K562 (cell line): Measurements from ENCODE around the gene CCSER1. TPM values are rescaled to one million over a fixed set of nuclear protein-coding genes. Genes with fewer than 3 reads are reported as not detected.

Source experiments
- ATAC-seq: fragments of 200-7000 bp; cut with Tn5 transposase; 3 replicates; pipeline ENCODE4 v1.9.1; 2020; ENCODE audit warnings: moderate library complexity
- BruUV-seq: library from RNA; stranded (reverse); fragments of 400-500 nt; replicated peaks from 2 replicates; lab custom pipeline; 2021; lab: Mats Ljungman, UMichigan
- CTCF ChIA-PET: fragments of 300-600 bp; formaldehyde crosslinking; extraction: SDS; loops from one replicate; lab custom pipeline; 2021; ENCODE audit warnings: low intra/inter-chr PET ratio; lab: Yijun Ruan, JAX
- POLR2A ChIA-PET: fragments of 300-600, 350-650 bp; sonication (Branson Sonifier 250); formaldehyde crosslinking; extraction: SDS; loops from one replicate; lab custom pipeline; 2021; ENCODE audit warnings: antibody characterized with exemption, inconsistent platforms; lab: Yijun Ruan, JAX
- DNase-seq, 4 experiments: peaks; one replicate each; pipeline versions ENCODE4 v3.0.0 to v3.0.0-alpha.2; 2011 to 2018; ENCODE audit warnings: low spot score in 3 of 4, mixed read lengths in 3 of 4; ENCODE audit errors: extremely low read depth in 1 of 4
- FAIRE-seq: peaks from 2 replicates; lab custom pipeline; 2011; peaks lifted over from hg19 to GRCh38; lab: Jason Lieb, UNC
- H2AFZ ChIP-seq: 2 replicates; pipeline ENCODE4 v1.6.0; 2011; ENCODE audit warnings: low read depth, low read length, control low read depth, inconsistent platforms
- H3K27ac ChIP-seq: fragments of 200-600 bp; 3 replicates; pipeline ENCODE4 v1.8.0; 2011; ENCODE audit warnings: low read depth, mild to moderate bottlenecking, control low read depth, inconsistent platforms, low read length, moderate library complexity, mixed read lengths; ENCODE audit errors: extremely low read depth
- H3K27me3 ChIP-seq, 2 experiments: fragments of 300-600 bp in 1 of 2; 2 replicates in 1 of 2; 3 replicates in 1 of 2; pipeline versions ENCODE4 v1.6.0 to v1.8.0; 2011; ENCODE audit warnings: inconsistent platforms in 2 of 2, low read length in 2 of 2, mild to moderate bottlenecking in 1 of 2, mixed read lengths in 1 of 2, moderate library complexity in 1 of 2; ENCODE audit not compliant: control insufficient read depth in 2 of 2, insufficient read depth in 2 of 2
- H3K36me3 ChIP-seq: fragments of 300-600 bp; 3 replicates; pipeline ENCODE4 v1.8.0; 2011; ENCODE audit warnings: mild to moderate bottlenecking, low read length, inconsistent platforms; ENCODE audit not compliant: control insufficient read depth, insufficient read depth
- H3K4me1 ChIP-seq, 2 experiments: fragments of 200-600 bp in 1 of 2; replicated peaks in 1 of 2; 2 replicates in 1 of 2; 3 replicates in 1 of 2; pipeline versions ENCODE4 v1.5.1 to v1.8.0; 2011; ENCODE audit warnings: inconsistent platforms in 2 of 2, low read length in 2 of 2, mild to moderate bottlenecking in 1 of 2, mixed read lengths in 1 of 2, moderate library complexity in 1 of 2; ENCODE audit not compliant: control insufficient read depth in 2 of 2, insufficient read depth in 2 of 2
- H3K4me2 ChIP-seq: 2 replicates; pipeline ENCODE4 v1.6.1; 2011; ENCODE audit warnings: low read length, control low read depth, inconsistent platforms, mixed read lengths; ENCODE audit not compliant: insufficient read depth
- H3K4me3 ChIP-seq: fragments of 200-600 bp; sonication (generic), shearing (Covaris generic); 2 replicates; pipeline ENCODE4 v1.5.1; 2016; ENCODE audit warnings: control low read depth, inconsistent platforms
- H3K79me2 ChIP-seq: fragments of 200-600 bp; 3 replicates; pipeline ENCODE4 v1.8.0; 2011; ENCODE audit warnings: low read length, inconsistent platforms; ENCODE audit not compliant: control insufficient read depth, insufficient read depth
- H3K9ac ChIP-seq, 2 experiments: 2 replicates each; pipeline versions ENCODE4 v1.6.0 to v1.6.1; 2011; ENCODE audit warnings: low read depth in 2 of 2, low read length in 2 of 2, control low read depth in 1 of 2, inconsistent platforms in 1 of 2, mild to moderate bottlenecking in 1 of 2, mixed read lengths in 1 of 2; ENCODE audit not compliant: insufficient read depth in 1 of 2
- H3K9me1 ChIP-seq: one replicate; pipeline ENCODE4 v1.6.0; 2011; ENCODE audit warnings: inconsistent platforms, mild to moderate bottlenecking, low read length, moderate library complexity; ENCODE audit not compliant: control insufficient read depth, insufficient read depth
- H3K9me3 ChIP-seq: replicated peaks from 2 replicates; pipeline ENCODE4 v1.5.1; 2011; ENCODE audit warnings: low read depth, low read length, inconsistent platforms; ENCODE audit not compliant: control insufficient read depth, insufficient read depth
- H4K20me1 ChIP-seq: replicated peaks from 2 replicates; pipeline ENCODE4 v1.6.1; 2011; ENCODE audit warnings: low read length, inconsistent platforms, mixed read lengths; ENCODE audit not compliant: control insufficient read depth, insufficient read depth
- ELF1 ChIP-seq: fragments of 200-800 bp; sonication (Bioruptor generic); IDR thresholded peaks from 2 replicates; pipeline ENCODE4 v1.6.1; 2016; ENCODE audit warnings: missing genetic modification characterization, missing compliant biosample characterization
- ELF2 ChIP-seq: fragments of 250-450 bp; sonication (Bioruptor Pico); IDR thresholded peaks from 2 replicates; pipeline ENCODE4 v1.5.0; 2021; ENCODE audit warnings: mild to moderate bottlenecking
- FOSL1 ChIP-seq: fragments of 200-800 bp; sonication (Bioruptor generic); conservative IDR thresholded peaks from 2 replicates; pipeline ENCODE4 v1.6.1; 2016; ENCODE audit warnings: missing genetic modification characterization, missing compliant biosample characterization
- MECOM ChIP-seq: fragments of 250-450 bp; sonication (Bioruptor Pico); IDR thresholded peaks from 2 replicates; pipeline ENCODE4 v1.8.0; 2022; ENCODE audit warnings: inconsistent platforms
- MTF1 ChIP-seq: fragments of 250-450 bp; sonication (Bioruptor Pico); IDR thresholded peaks from 2 replicates; pipeline ENCODE4 v1.9.0; 2021; ENCODE audit warnings: moderate library complexity, mild to moderate bottlenecking, inconsistent platforms, borderline replicate concordance
- SMAD4 ChIP-seq: fragments of 250-450 bp; sonication (Bioruptor Pico); conservative IDR thresholded peaks from 2 replicates; pipeline ENCODE4 v1.8.0; 2021; ENCODE audit warnings: inconsistent platforms, mild to moderate bottlenecking, moderate library complexity
- TEAD4 ChIP-seq, 2 experiments: sonication (generic) in 1 of 2; formaldehyde crosslinking in 1 of 2; IDR thresholded peaks; 2 replicates each; pipeline versions ENCODE4 v1.6.1 to v1.8.0; 2012 to 2022; ENCODE audit warnings: borderline replicate concordance in 1 of 2, inconsistent platforms in 1 of 2, low read length in 1 of 2, mild to moderate bottlenecking in 1 of 2, missing genetic modification reagents in 1 of 2
- TRIM24 ChIP-seq, 2 experiments: fragments of 450-650 bp; IDR thresholded peaks; 2 replicates each; pipeline ENCODE4 v1.6.1; 2016
- WGBS: fragments of 100-300 bp; shearing (Covaris generic); methylation state at CpG from one replicate; pipeline ENCODE4 v1.1.6; 2016; ENCODE audit warnings: low coverage, mixed read lengths; ENCODE audit not compliant: insufficient coverage; ENCODE audit errors: missing lambda C conversion rate; 5-methylcytosine and 5-hydroxymethylcytosine counted together
- in situ Hi-C: fragments of 300-500 bp; cut with MboI; formaldehyde crosslinking; loops from 4 replicates; pipeline ENCODE4 v1.15.0; 2018; ENCODE audit warnings: inconsistent platforms, mixed read lengths
- intact Hi-C: fragments of 100-400 bp; cut with micrococcal nuclease; formaldehyde crosslinking; loops from 2 replicates; pipeline ENCODE4 v1.14.2; 2022
- polyA plus RNA-seq, 8 experiments: library from polyadenylated mRNA; depleted of rRNA in 4 of 8; stranded (reverse) in 5 of 8; unstranded in 3 of 8; fragments of >200 nt; fragmentation: Nextera tagmentation in 2 of 8; fragmentation: Illumina TruSeq in 1 of 8; extraction: Ambion mirVana in 2 of 8; extraction: Trizol in 1 of 8; gene quantifications; 2 replicates each; pipeline versions ENCODE4 v1.2.1 to v1.2.3, GENCODE V29; 2011 to 2014; ENCODE audit warnings: inconsistent platforms in 1 of 8, missing spikeins in 1 of 8
- total RNA-seq, 7 experiments: library from RNA; depleted of rRNA in 6 of 7; stranded (reverse); fragments of >200 nt in 6 of 7; fragmentation: Illumina TruSeq in 2 of 7; extraction: Trizol in 2 of 7; gene quantifications; 2 replicates each; pipeline versions ENCODE4 v1.2.1 to v1.2.3, GENCODE V29; 2011 to 2021; ENCODE audit warnings: low replicate concordance in 1 of 7

CCSER1 gene
- total and polyA plus RNA-seq, 9 of the 15 experiments (the other 6 are each of a cell fraction or from before 2014, with no cell fraction given): not detected

DNA sequence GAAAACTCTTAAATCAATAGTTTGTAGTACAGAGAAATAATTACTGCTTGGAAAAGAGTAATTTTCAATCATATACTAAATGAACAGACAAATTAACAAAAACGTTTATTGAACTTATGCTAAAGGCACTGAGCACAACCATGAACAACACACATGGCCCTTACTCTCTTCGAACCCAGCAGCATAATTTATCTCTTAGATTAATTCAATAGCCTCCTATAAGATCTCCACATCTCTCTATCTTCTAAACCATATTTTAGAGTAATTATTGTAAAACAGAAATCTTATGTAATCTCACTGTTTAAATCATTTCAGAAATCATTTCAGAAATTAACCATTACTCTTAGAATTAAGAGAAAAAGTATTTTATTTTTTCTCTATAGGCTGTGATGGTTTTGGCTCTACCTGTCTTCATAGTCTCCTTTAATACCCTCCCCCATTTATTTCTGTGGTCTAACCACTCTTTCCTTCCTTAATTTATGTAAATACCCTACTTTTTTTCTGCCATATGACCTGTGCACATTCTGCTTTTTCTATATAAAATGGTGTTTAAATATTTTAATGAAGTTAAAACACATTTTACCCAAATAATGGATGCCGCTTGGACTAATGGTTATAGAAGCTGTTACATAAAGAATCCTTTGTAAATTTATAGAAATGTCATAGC, 218.5 kb downstream of the CCSER1 start:
- Histone ChIP-seq H3K27me3 (no peaks in the 10 kb centered on the region), H3K4me3 (no peak overlapping the region), H3K9me3 (no peaks in the 10 kb centered on the region), H3K79me2 (no peaks in the 10 kb centered on the region), H3K27ac (no peak overlapping the region), H4K20me1 (no peaks in the 10 kb centered on the region), H3K4me1 (no peaks in the 10 kb centered on the region), H3K9me1 (no peaks in the 10 kb centered on the region), H3K9ac (no peak overlapping the region), H3K4me2 (no peak overlapping the region), H2AFZ (no peak overlapping the region), H3K36me3 (no peaks in the 10 kb centered on the region)
- no TSS peak for BruUV-seq
- FAIRE-seq (no peak), ATAC-seq (no peak), DNase-seq (no peak)
- ChIA-PET POLR2A (no interaction called here), CTCF (no interaction called here)
- no peak for TF ChIP-seq MTF1 (CRISPR knock-in tag)
- in situ Hi-C loops (no loop called here), intact Hi-C loops (no loop called here)
- 0% methylated on average over 3 of the region's 3 CpGs for WGBS

DNA sequence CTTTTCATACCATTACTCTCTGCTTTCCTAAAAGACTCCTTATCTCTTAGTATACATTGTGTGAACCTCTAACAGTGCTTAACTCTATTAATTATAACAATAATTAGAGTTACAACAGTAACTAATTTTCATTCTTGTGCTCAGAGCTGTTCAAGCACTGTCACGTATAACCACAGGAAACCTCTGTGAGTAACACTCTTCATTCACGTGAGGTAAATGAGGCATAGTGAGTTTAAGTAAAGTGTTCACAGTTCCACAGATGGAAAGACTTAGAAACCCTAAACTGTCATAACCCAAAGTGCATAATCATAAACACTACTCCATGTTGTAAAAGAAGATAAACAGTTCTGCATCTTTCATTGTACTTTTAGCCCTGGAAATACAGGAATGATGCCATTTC, 222.4 kb downstream of the CCSER1 start:
- ATAC-seq: no peak
- H3K4me1 ChIP-seq: no peaks in the 10 kb centered on the region
- no peak overlapping the region for H3K4me3 ChIP-seq
- no peak overlapping the region for H3K4me2 ChIP-seq
- no peaks in the 10 kb centered on the region for H3K79me2 ChIP-seq
- 0% methylated on average over 2 of the region's 2 CpGs for WGBS
- no peak overlapping the region for H3K27ac ChIP-seq
- intact Hi-C loops: no loop called here
- H3K9me1 ChIP-seq: no peaks in the 10 kb centered on the region
- FAIRE-seq: no peak
- H3K9me3 ChIP-seq: no peaks in the 10 kb centered on the region; the same call in 1 of the 2 replicates
- no TSS peak for BruUV-seq
- ChIA-PET CTCF (no interaction called here), POLR2A (no interaction called here)
- in situ Hi-C loops: no loop called here
- DNase-seq: no peak
- no peaks in the 10 kb centered on the region for H3K36me3 ChIP-seq
- H3K27me3 ChIP-seq: no peaks in the 10 kb centered on the region
- H3K9ac ChIP-seq: no peak overlapping the region
- H4K20me1 ChIP-seq: no peaks in the 10 kb centered on the region
- H2AFZ ChIP-seq: no peak overlapping the region
- TF ChIP-seq SMAD4 (CRISPR knock-in tag) (no peak), FOSL1 (tag) (no peak), ELF1 (tag) (no peak), TEAD4 (IDR thresholded peaks at IDR 0.05; ENCODE audit: low read length) (no peak), TEAD4 (CRISPR knock-in tag; IDR thresholded peaks at IDR 0.05; ENCODE audit: borderline replicate concordance) (no peak), TRIM24 (IDR thresholded peaks at IDR 0.05) (no peak), ELF2 (CRISPR knock-in tag) (no peak), MECOM (CRISPR knock-in tag) (no peak)
